H9 (cell line): ENCODE measurements around the gene FTHL17. TPM values are rescaled to one million over a fixed set of nuclear protein-coding genes. Genes with fewer than 3 reads are reported as not detected.
A peak's percentile ranks its signal among the peaks of the same experiment; 100 is the strongest.

Source experiments
- DNase-seq: peaks from one replicate; pipeline ENCODE4 v3.0.0-alpha.2; 2017
- H2AFZ ChIP-seq: one replicate; pipeline ENCODE4 v1.6.1; 2013; ENCODE audit warnings: mild to moderate bottlenecking, low read length, control low read depth, moderate library complexity
- H2AK5ac ChIP-seq: 2 replicates; pipeline ENCODE4 v1.6.1; 2013; ENCODE audit warnings: low read length, control low read depth, mixed read lengths; ENCODE audit not compliant: insufficient read length
- H2BK120ac ChIP-seq: one replicate; pipeline ENCODE4 v1.6.1; 2013; ENCODE audit warnings: low read depth, mild to moderate bottlenecking, low read length, control low read depth, inconsistent platforms; ENCODE audit not compliant: poor library complexity, severe bottlenecking
- H2BK12ac ChIP-seq: 2 replicates; pipeline ENCODE4 v1.6.1; 2013; ENCODE audit warnings: low read length, control low read depth, mixed read lengths, low read depth; ENCODE audit not compliant: insufficient read length
- H2BK15ac ChIP-seq: 2 replicates; pipeline ENCODE4 v1.6.1; 2013; ENCODE audit warnings: low read depth, low read length, control low read depth
- H2BK20ac ChIP-seq: one replicate; pipeline ENCODE4 v1.6.1; 2013; ENCODE audit warnings: low read depth, mild to moderate bottlenecking, low read length, control low read depth, inconsistent platforms; ENCODE audit not compliant: poor library complexity, severe bottlenecking
- H2BK5ac ChIP-seq: 2 replicates; pipeline ENCODE4 v1.6.1; 2013; ENCODE audit warnings: low read length, control low read depth, mixed read lengths; ENCODE audit not compliant: insufficient read length
- H3K14ac ChIP-seq: 2 replicates; pipeline ENCODE4 v1.6.1; 2013; ENCODE audit warnings: low read length, control low read depth; ENCODE audit not compliant: insufficient read depth
- H3K18ac ChIP-seq: 2 replicates; pipeline ENCODE4 v1.6.1; 2013; ENCODE audit warnings: low read depth, mild to moderate bottlenecking, mixed read lengths, low read length, control low read depth; ENCODE audit not compliant: insufficient read length
- H3K23ac ChIP-seq: 2 replicates; pipeline ENCODE4 v1.6.1; 2013; ENCODE audit warnings: low read length, control low read depth, mixed read lengths, low read depth; ENCODE audit not compliant: insufficient read length
- H3K23me2 ChIP-seq: 2 replicates; pipeline ENCODE4 v1.6.1; 2013; ENCODE audit warnings: low read depth, mild to moderate bottlenecking, mixed read lengths, low read length, control low read depth; ENCODE audit not compliant: insufficient read length, poor library complexity, severe bottlenecking
- H3K27ac ChIP-seq: 2 replicates; pipeline ENCODE4 v1.5.1; 2013; ENCODE audit warnings: low read length, control low read depth, mixed read lengths, low read depth; ENCODE audit not compliant: insufficient read length
- H3K27me3 ChIP-seq: 2 replicates; pipeline ENCODE4 v1.6.1; 2013; ENCODE audit warnings: low read length, control low read depth, inconsistent platforms; ENCODE audit not compliant: insufficient read depth
- H3K4ac ChIP-seq: 2 replicates; pipeline ENCODE4 v1.6.1; 2013; ENCODE audit warnings: low read depth, mild to moderate bottlenecking, control low read depth, inconsistent platforms, low read length, moderate library complexity
- H3K4me1 ChIP-seq: 2 replicates; pipeline ENCODE4 v1.6.1; 2013; ENCODE audit warnings: low read length, control low read depth, inconsistent platforms; ENCODE audit not compliant: insufficient read depth
- H3K4me2 ChIP-seq: 2 replicates; pipeline ENCODE4 v1.6.1; 2013; ENCODE audit warnings: low read length, control low read depth, mixed read lengths; ENCODE audit not compliant: insufficient read length, insufficient read depth
- H3K56ac ChIP-seq: 2 replicates; pipeline ENCODE4 v1.6.1; 2013; ENCODE audit warnings: low read depth, mild to moderate bottlenecking, mixed read lengths, low read length, control low read depth; ENCODE audit not compliant: insufficient read length
- H3K79me1 ChIP-seq: 2 replicates; pipeline ENCODE4 v1.6.1; 2013; ENCODE audit warnings: low read depth, mild to moderate bottlenecking, moderate library complexity, low read length, control low read depth, inconsistent platforms; ENCODE audit not compliant: insufficient read depth, poor library complexity, severe bottlenecking
- H3K79me2 ChIP-seq: 2 replicates; pipeline ENCODE4 v1.6.1; 2013; ENCODE audit warnings: low read length, control low read depth, inconsistent platforms; ENCODE audit not compliant: insufficient read depth
- H3K9ac ChIP-seq: 2 replicates; pipeline ENCODE4 v1.6.1; 2013; ENCODE audit warnings: low read length, control low read depth, mixed read lengths; ENCODE audit not compliant: insufficient read length; ENCODE audit errors: extremely low read depth
- H3K9me3 ChIP-seq: one replicate; pipeline ENCODE4 v1.6.1; 2013; ENCODE audit warnings: low read depth, low read length, inconsistent platforms; ENCODE audit not compliant: control insufficient read depth
- H3T11ph ChIP-seq: one replicate; pipeline ENCODE4 v1.6.1; 2013; ENCODE audit warnings: mild to moderate bottlenecking, low read length, control low read depth, inconsistent platforms
- H4K20me1 ChIP-seq: one replicate; pipeline ENCODE4 v1.6.1; 2013; ENCODE audit not compliant: control insufficient read depth, insufficient read length, insufficient read depth
- H4K5ac ChIP-seq: 2 replicates; pipeline ENCODE4 v1.6.1; 2013; ENCODE audit warnings: low read depth, mild to moderate bottlenecking, mixed read lengths, low read length, control low read depth; ENCODE audit not compliant: insufficient read length
- H4K8ac ChIP-seq: replicated peaks from 2 replicates; pipeline ENCODE4 v1.6.1; 2013; ENCODE audit warnings: low read length, control low read depth, mixed read lengths, low read depth; ENCODE audit not compliant: insufficient read length
- H4K91ac ChIP-seq: 2 replicates; pipeline ENCODE4 v1.6.1; 2013; ENCODE audit warnings: low read depth, mild to moderate bottlenecking, moderate library complexity, mixed read lengths, low read length, control low read depth; ENCODE audit not compliant: insufficient read length
- H3K27ac Mint-ChIP-seq, 3 experiments: 2 replicates in 2 of 3; 3 replicates in 1 of 3; pipeline ENCODE4 v1.8.0; 2020 to 2021; ENCODE audit warnings: mixed read lengths in 3 of 3, mild to moderate bottlenecking in 1 of 3, moderate library complexity in 1 of 3
- H3K27me3 Mint-ChIP-seq: 2 replicates; pipeline ENCODE4 v1.8.0; 2021; ENCODE audit warnings: low read depth, mild to moderate bottlenecking, moderate library complexity, mixed read lengths
- H3K36me3 Mint-ChIP-seq, 3 experiments: 2 replicates in 2 of 3; 3 replicates in 1 of 3; pipeline ENCODE4 v1.8.0; 2020 to 2021; ENCODE audit warnings: low read depth in 3 of 3, mixed read lengths in 3 of 3; ENCODE audit not compliant: insufficient read depth in 1 of 3
- H3K4me1 Mint-ChIP-seq, 2 experiments: 2 replicates each; pipeline ENCODE4 v1.8.0; 2020; ENCODE audit warnings: mixed read lengths in 2 of 2
- H3K4me3 Mint-ChIP-seq, 2 experiments: 2 replicates in 1 of 2; 3 replicates in 1 of 2; pipeline ENCODE4 v1.8.0; 2020 to 2021; ENCODE audit warnings: mild to moderate bottlenecking in 2 of 2, mixed read lengths in 2 of 2, moderate library complexity in 1 of 2
- H3K9me3 Mint-ChIP-seq, 2 experiments: 2 replicates in 1 of 2; 3 replicates in 1 of 2; pipeline ENCODE4 v1.8.0; 2020; ENCODE audit warnings: mild to moderate bottlenecking in 2 of 2, mixed read lengths in 2 of 2, moderate library complexity in 1 of 2
- CTCF ChIP-seq: fragments of 200-600 bp; sonication (generic); conservative IDR thresholded peaks from 3 replicates; pipeline ENCODE4 v1.8.0; 2021; ENCODE audit warnings: antibody characterized with exemption, mild to moderate bottlenecking
- WGBS: extraction: QIAGEN DNeasy Blood & Tissue Kit; methylation state at CpG from one replicate; pipeline ENCODE4 v1.1.7; 2013; ENCODE audit warnings: missing lambda C conversion rate, low lambda C conversion rate, mixed read lengths; ENCODE audit not compliant: insufficient read length; ENCODE audit errors: extremely low coverage; 5-methylcytosine and 5-hydroxymethylcytosine counted together
- total RNA-seq: library from RNA; stranded (reverse); gene quantifications from 2 replicates; pipeline ENCODE4 v1.2.1, GENCODE V29; 2021

Gene FTHL17
- total RNA-seq, 1 experiment from 2014 or later, result not detected

DNA sequence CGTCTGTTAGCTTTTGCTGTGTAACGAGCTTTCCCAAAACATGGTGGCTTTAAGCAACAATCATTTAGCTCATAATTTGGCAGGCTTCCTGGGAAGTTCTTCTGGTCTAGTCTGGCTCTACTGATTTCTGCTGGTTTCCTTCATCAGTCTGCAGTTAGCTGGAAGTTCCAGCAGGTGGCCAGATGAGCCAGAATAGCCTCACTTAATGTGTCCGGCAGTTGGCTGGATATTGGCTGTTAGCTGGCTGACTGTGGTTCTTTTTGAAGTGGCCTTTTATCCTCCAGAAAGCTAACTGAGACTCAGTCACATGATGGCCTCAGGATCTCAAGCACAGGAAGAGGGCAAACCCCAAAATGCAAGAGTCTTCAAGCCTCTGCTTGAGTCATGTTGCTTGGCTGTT, 34.9 kb downstream of the FTHL17 start:
- H3K27me3 ChIP-seq, result no peaks in the 10 kb centered on the region
- Mint-ChIP-seq H3K4me3 (no peak overlapping the region), H3K9me3 (peaks cover 33 to 39% of the 10 kb centered on the region in 2 experiments), H3K27ac (no peak overlapping the region), H3K4me1 (no peaks in the 10 kb centered on the region; a peak in 2 of 4 replicates), H3K27me3 (no peaks in the 10 kb centered on the region), H3K36me3 (peaks cover 0 to 6% (median 2%) of the 10 kb centered on the region in 3 experiments; a peak in 3 of 7 replicates)
- DNase-seq, result peak; percentile 48
- no peak overlapping the region for H3K14ac ChIP-seq
- WGBS, result no CpG with 5 or more reads among the region's 3 CpGs
- no peak overlapping the region for H4K8ac ChIP-seq
- H3K23me2 ChIP-seq, result no peaks in the 10 kb centered on the region
- H3K56ac ChIP-seq, result no peak overlapping the region
- no peak overlapping the region for H3K4ac ChIP-seq
- no peak overlapping the region for H2AFZ ChIP-seq
- H2AK5ac ChIP-seq, result no peak overlapping the region
- H3K79me1 ChIP-seq, result no peaks in the 10 kb centered on the region
- no peak overlapping the region for H3K18ac ChIP-seq
- no peak overlapping the region for H2BK5ac ChIP-seq
- no peaks in the 10 kb centered on the region for H3K79me2 ChIP-seq
- no peak overlapping the region for H2BK120ac ChIP-seq
- no peak overlapping the region for H2BK15ac ChIP-seq
- no peak overlapping the region for H3K9ac ChIP-seq
- H3K9me3 ChIP-seq, result no peaks in the 10 kb centered on the region
- no peaks in the 10 kb centered on the region for H4K20me1 ChIP-seq
- peak; percentile 66 for TF ChIP-seq CTCF
- H3T11ph ChIP-seq, result no peak overlapping the region
- H4K91ac ChIP-seq, result no peak overlapping the region
- no peak overlapping the region for H4K5ac ChIP-seq
- no peak overlapping the region for H3K23ac ChIP-seq
- H3K4me1 ChIP-seq, result no peaks in the 10 kb centered on the region
- H2BK20ac ChIP-seq, result no peak overlapping the region
- H3K4me2 ChIP-seq, result no peak overlapping the region
- no peak overlapping the region for H3K27ac ChIP-seq
- no peak overlapping the region for H2BK12ac ChIP-seq
